GM21360 (cell line): ENCODE data around the gene CAMK1D.
"Not testable (repeated sequence)": the region's sequence is repeated elsewhere in the genome, so short reads cannot be mapped to it uniquely, and the experiment has no call there.

ENCODE experiments used
- ATAC-seq: cut with Tn5 transposase; IDR thresholded peaks from one replicate; pipeline ENCODE4 v1.9.1; 2021; ENCODE audit warnings: mild to moderate bottlenecking, moderate library complexity; ENCODE audit not compliant: unreplicated experiment

Gene CAMK1D

GRCh38 chr10:12489357-12489756, 140.0 kb downstream of the CAMK1D start:
- ATAC-seq, result no peak

- no peak for ATAC-seq
Observed at GRCh38 chr10:12489806-12490205, 140.5 kb downstream of the CAMK1D start.

GRCh38 chr10:12490963-12491362, 141.6 kb downstream of the CAMK1D start:
- ATAC-seq, result no peak

GRCh38 chr10:12491491-12491890, 142.1 kb downstream of the CAMK1D start:
- ATAC-seq, result no peak

- ATAC-seq, result no peak
Observed at GRCh38 chr10:12492016-12492415, 142.7 kb downstream of the CAMK1D start.

- not testable (repeated sequence) for ATAC-seq
Observed at GRCh38 chr10:12497046-12497445, 147.7 kb downstream of the CAMK1D start.

- no peak for ATAC-seq
Observed at GRCh38 chr10:12499076-12499986, 150.0 kb downstream of the CAMK1D start.

- no peak for ATAC-seq
Observed at GRCh38 chr10:12500381-12501303, 151.3 kb downstream of the CAMK1D start.

GRCh38 chr10:12501324-12501723, 152.0 kb downstream of the CAMK1D start:
- ATAC-seq, result no peak

- ATAC-seq, result no peak
Observed at GRCh38 chr10:12501841-12502525, 152.6 kb downstream of the CAMK1D start.

- no peak for ATAC-seq
Observed at GRCh38 chr10:12502526-12503274, 153.4 kb downstream of the CAMK1D start.

GRCh38 chr10:12503311-12503710, 154.0 kb downstream of the CAMK1D start:
- no peak for ATAC-seq

- no peak for ATAC-seq
Observed at GRCh38 chr10:12504176-12504575, 154.8 kb downstream of the CAMK1D start.

- ATAC-seq, result no peak
Observed at GRCh38 chr10:12504628-12505027, 155.3 kb downstream of the CAMK1D start.

GRCh38 chr10:12505683-12506082, 156.3 kb downstream of the CAMK1D start:
- ATAC-seq, result no peak

GRCh38 chr10:12507165-12507850, 158.0 kb downstream of the CAMK1D start:
- ATAC-seq, result no peak

GRCh38 chr10:12508165-12508564, 158.8 kb downstream of the CAMK1D start:
- no peak for ATAC-seq

- no peak for ATAC-seq
Observed at GRCh38 chr10:12509016-12509793, 159.9 kb downstream of the CAMK1D start.

- no peak for ATAC-seq
Observed at GRCh38 chr10:12509794-12510100, 160.4 kb downstream of the CAMK1D start.
